ENCODE measurements around the gene MGRN1.
"Not testable (repeated sequence)": the region's sequence is repeated elsewhere in the genome, so short reads cannot be mapped to it uniquely, and the experiment has no call there.

MGRN1 gene

GRCh38 chr16:4701791-4702465, 77.3 kb downstream of the MGRN1 start:
- DNase-seq, result no peak

- no peak for DNase-seq
Observed at GRCh38 chr16:4702466-4702808, 77.8 kb downstream of the MGRN1 start.

GRCh38 chr16:4703906-4704305, 79.3 kb downstream of the MGRN1 start:
- no peak for DNase-seq

- no peak for DNase-seq
Observed at GRCh38 chr16:4704491-4704890, 79.9 kb downstream of the MGRN1 start.

GRCh38 chr16:4704913-4705312, 80.3 kb downstream of the MGRN1 start:
- DNase-seq, result no peak

- DNase-seq, result no peak
Observed at GRCh38 chr16:4706871-4707270, 82.2 kb downstream of the MGRN1 start.

- no peak for DNase-seq
Observed at GRCh38 chr16:4709481-4709880, 84.9 kb downstream of the MGRN1 start.

GRCh38 chr16:4713663-4714501, 89.3 kb downstream of the MGRN1 start:
- no peak for DNase-seq

GRCh38 chr16:4714996-4715395, 90.4 kb downstream of the MGRN1 start:
- no peak for DNase-seq

GRCh38 chr16:4718466-4718865, 93.8 kb downstream of the MGRN1 start:
- DNase-seq, result no peak

GRCh38 chr16:4723071-4723767, 98.6 kb downstream of the MGRN1 start:
- no peak for DNase-seq

GRCh38 chr16:4724661-4725270, 100.1 kb downstream of the MGRN1 start:
- DNase-seq, result no peak

GRCh38 chr16:4726616-4727015, 102.0 kb downstream of the MGRN1 start:
- no peak for DNase-seq

- no peak for DNase-seq
Observed at GRCh38 chr16:4728676-4729075, 104.0 kb downstream of the MGRN1 start.

- DNase-seq, result peak; percentile 41
Observed at GRCh38 chr16:4729876-4730275, 105.2 kb downstream of the MGRN1 start.

GRCh38 chr16:4733211-4733742, 108.7 kb downstream of the MGRN1 start:
- DNase-seq, result peak; percentile 26

- peak; percentile 74 for DNase-seq
Observed at GRCh38 chr16:4733747-4734062, 109.1 kb downstream of the MGRN1 start.

- DNase-seq, result peak; percentile 97
Observed at GRCh38 chr16:4734063-4734729, 109.6 kb downstream of the MGRN1 start, which contains the start of the genes ANKS3 and DNAAF8. ANKS3 (minus strand) TSS chr16:4734271; CDS start chr16:4730149, 4,122 bp downstream. DNAAF8 (plus strand) TSS chr16:4734537; CDS start chr16:4736515, 1,978 bp downstream.

- DNase-seq, result peak; percentile 93
Observed at GRCh38 chr16:4734730-4735535, 110.3 kb downstream of the MGRN1 start.

- DNase-seq, result no peak
Observed at GRCh38 chr16:4736546-4736945, 111.9 kb downstream of the MGRN1 start.

GRCh38 chr16:4737545-4737944, 112.9 kb downstream of the MGRN1 start:
- DNase-seq, result no peak

- not testable (repeated sequence) for DNase-seq
Observed at GRCh38 chr16:4738370-4738769, 113.7 kb downstream of the MGRN1 start.

All from NCI-H82 (cell line).